ENCODE results near the gene SNX32.

The SNX32 gene

GRCh38 chr11:65849366-65849765, 15.6 kb downstream of the SNX32 start:
- no peak for TF ChIP-seq CTCF (IDR thresholded peaks at IDR 0.05)
- no peak for DNase-seq
- Mint-ChIP-seq H3K4me1 (peaks cover 17% of the 10 kb centered on the region), H3K36me3 (ENCODE audit: low read depth) (peaks cover 26% of the 10 kb centered on the region), H3K27ac (peak overlapping the region; percentile 57), H3K27me3 (ENCODE audit: low read depth, poor library complexity) (peaks cover 14% of the 10 kb centered on the region), H3K4me3 (no peak overlapping the region), H3K9me3 (peaks cover 4% of the 10 kb centered on the region)

- H3K27ac Mint-ChIP-seq: no peak overlapping the region
- TF ChIP-seq CTCF (IDR thresholded peaks at IDR 0.05): no peak
- H3K4me3 Mint-ChIP-seq: no peak overlapping the region
- DNase-seq: no peak
- peaks cover 14% of the 10 kb centered on the region for H3K27me3 Mint-ChIP-seq (ENCODE audit: low read depth, poor library complexity)
- peaks cover 4% of the 10 kb centered on the region for H3K9me3 Mint-ChIP-seq
- peaks cover 21% of the 10 kb centered on the region for H3K4me1 Mint-ChIP-seq
- H3K36me3 Mint-ChIP-seq (ENCODE audit: low read depth): peaks cover 30% of the 10 kb centered on the region
Observed at GRCh38 chr11:65849771-65850216, 16.0 kb downstream of the SNX32 start.

- no peak for TF ChIP-seq CTCF (IDR thresholded peaks at IDR 0.05)
- no peak for DNase-seq
- H3K36me3 Mint-ChIP-seq (ENCODE audit: low read depth): peaks cover 37% of the 10 kb centered on the region
- no peak overlapping the region for H3K27ac Mint-ChIP-seq
- H3K4me1 Mint-ChIP-seq: peaks cover 25% of the 10 kb centered on the region
- peaks cover 14% of the 10 kb centered on the region for H3K27me3 Mint-ChIP-seq (ENCODE audit: low read depth, poor library complexity)
- peaks cover 4% of the 10 kb centered on the region for H3K9me3 Mint-ChIP-seq
- no peak overlapping the region for H3K4me3 Mint-ChIP-seq
Observed at GRCh38 chr11:65850217-65851082, 16.7 kb downstream of the SNX32 start.

- DNase-seq: no peak
- H3K4me3 Mint-ChIP-seq: no peak overlapping the region
- no peak overlapping the region for H3K27ac Mint-ChIP-seq
- H3K4me1 Mint-ChIP-seq: peaks cover 32% of the 10 kb centered on the region
- peaks cover 4% of the 10 kb centered on the region for H3K9me3 Mint-ChIP-seq
- H3K36me3 Mint-ChIP-seq (ENCODE audit: low read depth): peaks cover 43% of the 10 kb centered on the region
- H3K27me3 Mint-ChIP-seq (ENCODE audit: low read depth, poor library complexity): peaks cover 14% of the 10 kb centered on the region
- TF ChIP-seq CTCF (IDR thresholded peaks at IDR 0.05): peak; percentile 27
Observed at GRCh38 chr11:65851083-65851579, 17.4 kb downstream of the SNX32 start.

GRCh38 chr11:65851811-65852507, 18.2 kb downstream of the SNX32 start:
- peaks cover 51% of the 10 kb centered on the region for H3K36me3 Mint-ChIP-seq (ENCODE audit: low read depth)
- H3K27me3 Mint-ChIP-seq (ENCODE audit: low read depth, poor library complexity): peaks cover 14% of the 10 kb centered on the region
- peaks cover 39% of the 10 kb centered on the region for H3K4me1 Mint-ChIP-seq
- peaks cover 4% of the 10 kb centered on the region for H3K9me3 Mint-ChIP-seq
- H3K27ac Mint-ChIP-seq: peak overlapping the region; percentile 82
- H3K4me3 Mint-ChIP-seq: no peak overlapping the region
- no peak for TF ChIP-seq CTCF (IDR thresholded peaks at IDR 0.05)
- no peak for DNase-seq

Data from nephron progenitor cell (in vitro differentiated cells).